ENCODE measurements around the gene CTAGE8.
"Not testable (repeated sequence)": the region's sequence is repeated elsewhere in the genome, so short reads cannot be mapped to it uniquely, and the experiment has no call there.

Gene CTAGE8

GRCh38 chr7:144269188-144269587 is at the start of gene CTAGE8:
Gene CTAGE8 (minus strand): TSS chr7:144269288. CDS start chr7:144269250, 38 bp downstream.
- not testable (repeated sequence) for DNase-seq

DNA sequence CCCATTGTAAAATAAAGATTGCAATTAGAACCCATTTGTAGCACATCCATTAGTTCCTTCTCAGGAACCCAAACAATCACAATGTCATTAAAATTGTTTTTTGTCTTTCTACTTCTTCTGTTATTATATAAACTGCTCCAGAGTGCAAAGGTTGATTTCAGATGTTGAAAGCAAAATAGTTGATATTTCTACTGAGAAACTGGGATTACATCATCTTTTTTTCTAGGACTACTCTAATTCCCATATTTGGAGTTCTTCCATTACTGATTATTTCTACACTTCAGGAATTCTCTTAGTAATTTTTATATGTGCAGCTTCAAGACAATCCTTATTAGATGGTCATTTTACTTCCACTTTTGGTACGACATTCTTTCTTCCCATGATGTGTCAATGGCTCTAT is 48.4 kb upstream of the CTAGE8 start:
- not testable (repeated sequence) for DNase-seq

GRCh38 chr7:144311872-144312469 is 42.9 kb upstream of the CTAGE8 start, which contains the start of gene OR2A1:
Gene OR2A1 (plus strand): TSS chr7:144312419. CDS start chr7:144318125, 5,706 bp downstream.
- DNase-seq, result not testable (repeated sequence)

- not testable (repeated sequence) for DNase-seq
These were observed 42.1 kb upstream of the CTAGE8 start for GRCh38 chr7:144311218-144311617.

- not testable (repeated sequence) for DNase-seq
These were observed 40.6 kb upstream of the CTAGE8 start for GRCh38 chr7:144309702-144310101.

DNA sequence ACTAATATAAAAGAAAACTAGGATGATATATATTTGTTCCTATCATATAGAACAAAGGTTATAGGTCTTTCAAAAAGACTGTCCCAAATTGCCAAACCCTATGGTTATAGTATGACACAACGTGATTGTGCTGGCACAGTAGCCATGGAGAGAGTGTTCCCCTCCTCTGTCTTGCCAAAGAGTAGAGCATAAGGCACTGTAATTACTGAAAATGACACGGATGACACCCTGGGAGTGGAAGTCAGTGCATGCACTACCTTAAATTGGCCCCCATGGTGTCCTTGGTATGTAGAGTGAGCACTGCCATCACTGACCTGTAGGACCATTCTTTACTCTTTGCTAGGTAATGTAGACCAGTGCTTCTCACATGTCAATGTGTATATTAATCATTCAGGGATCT is 36.1 kb upstream of the CTAGE8 start:
- not testable (repeated sequence) for DNase-seq

DNA sequence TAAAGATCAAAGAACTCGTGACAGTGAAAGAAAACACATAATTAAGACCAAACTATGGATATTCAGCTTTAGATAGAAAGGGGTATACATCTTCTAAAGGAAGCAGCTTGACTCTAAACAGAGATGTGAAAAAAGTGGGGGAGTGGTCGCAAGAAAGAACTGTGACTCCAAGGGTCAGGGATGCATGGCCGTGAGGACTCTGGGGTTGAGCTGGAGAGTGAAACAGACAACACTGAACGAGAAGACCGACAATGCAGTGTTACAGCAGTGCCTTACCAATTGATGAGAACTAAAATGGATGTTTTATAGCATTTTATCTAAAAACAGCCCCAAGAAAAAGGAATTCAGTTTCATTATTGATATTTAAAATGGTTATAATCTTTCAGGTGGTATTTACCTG is 34.5 kb upstream of the CTAGE8 start:
- not testable (repeated sequence) for DNase-seq

DNA sequence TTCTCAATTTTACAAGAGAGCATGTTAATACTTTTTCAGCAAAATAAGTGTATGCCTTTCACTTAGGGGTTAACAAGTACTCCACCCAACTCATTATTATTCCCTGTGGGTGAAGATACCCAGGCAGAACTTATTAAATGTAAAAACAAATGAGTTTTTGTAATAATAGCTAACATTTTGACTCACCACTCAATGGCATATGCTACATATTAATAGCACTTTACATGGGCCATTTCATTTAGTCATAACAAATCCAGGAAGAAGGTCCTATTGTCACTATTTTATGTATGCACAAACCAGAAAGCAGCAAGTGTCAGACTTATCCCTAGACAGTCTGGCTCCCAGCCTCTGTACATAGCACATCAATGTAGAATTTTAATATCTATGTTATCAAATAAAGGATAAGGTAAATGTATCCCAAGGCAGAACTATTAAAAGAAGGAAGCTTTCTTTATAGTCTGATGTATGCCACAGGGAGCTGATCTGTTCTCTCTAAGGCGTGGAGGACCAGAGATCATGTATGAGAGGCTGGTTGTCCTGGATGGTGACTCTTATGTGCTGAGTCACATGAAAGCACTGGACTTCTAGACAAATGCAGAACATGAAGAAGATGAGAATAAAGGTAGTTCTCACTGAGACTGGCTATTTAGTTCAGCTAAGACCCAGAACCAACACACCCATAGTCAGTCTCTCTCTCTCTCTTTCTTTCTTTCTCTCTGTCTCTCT is 33.7 kb upstream of the CTAGE8 start:
- not testable (repeated sequence) for DNase-seq

DNA sequence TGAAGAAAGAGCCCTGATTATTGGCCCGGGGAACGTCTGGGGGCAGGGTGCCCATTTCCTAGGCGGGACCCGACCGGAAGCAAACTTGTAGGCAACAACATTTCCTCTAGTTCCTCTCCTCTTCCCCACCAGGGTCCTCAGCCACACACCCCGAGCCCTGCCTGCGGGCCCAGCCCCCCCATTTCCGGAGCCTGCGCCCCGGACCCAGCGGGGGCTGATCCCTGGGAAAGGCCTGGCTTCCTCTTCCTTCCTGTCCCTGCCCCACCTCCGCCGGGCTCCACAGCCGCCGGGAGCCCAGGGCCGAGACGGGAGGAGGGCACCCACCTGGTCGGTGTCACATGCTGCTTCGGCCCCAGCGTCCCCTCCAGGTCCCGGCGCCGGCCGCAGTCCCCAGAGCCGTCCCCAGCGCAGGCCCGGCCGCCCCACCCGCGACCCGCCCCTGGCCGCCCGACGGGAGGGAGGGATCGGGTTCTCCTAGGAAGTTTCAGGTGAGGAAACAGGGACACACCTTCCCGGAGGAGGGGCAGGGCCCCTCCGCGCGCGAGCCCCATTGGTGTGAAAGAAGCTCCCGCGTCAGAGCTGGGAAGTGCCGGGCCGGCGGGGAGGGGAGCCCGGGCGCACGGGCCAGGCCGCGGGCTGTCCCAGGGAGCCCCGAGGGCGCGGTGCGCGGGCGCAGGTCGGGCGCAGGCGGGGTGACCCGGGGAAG is 24.9 kb upstream of the CTAGE8 start:
- not testable (repeated sequence) for DNase-seq

DNA sequence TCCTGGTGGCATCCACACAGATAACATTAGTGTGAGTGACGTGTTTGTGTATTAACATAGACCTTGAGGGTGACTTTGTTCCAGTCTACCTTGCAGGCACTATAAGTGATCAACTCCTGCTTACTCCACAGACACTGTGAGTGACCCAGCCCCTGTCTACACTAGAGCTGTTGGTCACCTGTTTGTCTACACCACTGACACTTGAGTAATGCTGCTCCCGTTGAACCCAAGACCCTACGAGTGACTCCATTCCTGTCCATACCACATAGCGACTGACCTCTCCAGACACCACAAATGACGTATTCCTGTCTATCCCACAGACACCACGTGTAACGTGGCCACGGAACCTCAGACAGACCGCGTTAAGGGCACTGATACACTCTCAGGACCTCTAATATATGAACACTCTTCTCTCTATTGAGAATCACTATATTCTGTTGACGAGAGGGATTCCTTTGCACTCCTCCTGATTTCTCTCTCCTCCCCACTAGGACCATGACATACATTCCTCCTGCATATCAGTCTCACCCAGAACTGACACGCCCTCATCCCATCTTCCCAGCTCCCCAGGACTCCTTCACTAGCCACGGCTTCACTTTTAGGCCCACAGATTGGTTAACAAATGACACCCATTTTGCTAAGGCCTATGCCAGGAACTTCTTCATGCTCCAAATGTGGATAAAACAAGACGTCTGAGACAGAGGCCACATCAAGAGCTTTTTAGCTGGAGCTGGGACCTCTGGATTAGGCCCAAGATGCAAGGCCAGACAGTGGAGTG is 23.5 kb upstream of the CTAGE8 start:
- DNase-seq, result not testable (repeated sequence)

DNA sequence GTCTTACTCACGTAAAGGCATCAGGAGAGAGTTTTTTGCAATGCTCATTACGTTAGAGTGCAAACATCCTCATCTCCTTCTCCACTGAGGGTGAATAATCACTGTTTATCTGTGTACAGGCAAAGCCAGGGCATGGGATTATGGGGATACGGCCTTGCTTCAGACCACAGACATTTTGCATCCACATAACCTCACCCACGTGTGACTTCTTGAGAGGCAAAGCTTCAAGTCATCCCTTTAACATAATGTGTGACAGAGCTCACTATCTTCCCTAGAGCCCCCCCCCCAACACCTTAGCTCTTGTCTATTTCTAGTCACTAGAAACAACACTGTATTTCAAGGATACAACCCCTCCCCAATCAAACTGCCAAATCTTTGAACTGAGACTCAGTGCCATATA is 22.5 kb upstream of the CTAGE8 start:
- not testable (repeated sequence) for DNase-seq

- not testable (repeated sequence) for DNase-seq
These were observed 18.2 kb upstream of the CTAGE8 start for GRCh38 chr7:144287171-144287784.

- not testable (repeated sequence) for DNase-seq
These were observed 14.6 kb upstream of the CTAGE8 start for GRCh38 chr7:144283716-144284115.

DNA sequence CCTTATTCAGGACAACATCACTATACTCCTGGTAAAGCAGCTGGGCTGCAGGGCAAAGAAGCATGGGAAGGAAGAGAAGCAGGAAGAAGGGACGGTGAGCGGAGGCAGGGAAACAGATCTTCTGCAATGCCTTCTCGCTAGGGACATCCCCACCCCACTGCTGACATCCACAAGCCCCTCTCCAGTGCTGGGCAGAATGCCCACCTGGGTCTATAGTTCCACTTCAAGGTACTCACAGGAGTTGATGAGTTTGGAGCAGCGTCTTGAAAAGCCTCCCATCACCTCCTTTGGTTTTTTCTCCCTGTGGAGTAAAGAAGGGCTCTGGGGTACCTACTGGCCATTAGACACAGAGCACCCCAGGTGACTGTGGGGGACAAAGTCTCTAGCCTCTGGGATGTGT is 13.4 kb upstream of the CTAGE8 start:
- not testable (repeated sequence) for DNase-seq

- not testable (repeated sequence) for DNase-seq
These were observed 12.9 kb upstream of the CTAGE8 start for GRCh38 chr7:144281981-144282380.

DNA sequence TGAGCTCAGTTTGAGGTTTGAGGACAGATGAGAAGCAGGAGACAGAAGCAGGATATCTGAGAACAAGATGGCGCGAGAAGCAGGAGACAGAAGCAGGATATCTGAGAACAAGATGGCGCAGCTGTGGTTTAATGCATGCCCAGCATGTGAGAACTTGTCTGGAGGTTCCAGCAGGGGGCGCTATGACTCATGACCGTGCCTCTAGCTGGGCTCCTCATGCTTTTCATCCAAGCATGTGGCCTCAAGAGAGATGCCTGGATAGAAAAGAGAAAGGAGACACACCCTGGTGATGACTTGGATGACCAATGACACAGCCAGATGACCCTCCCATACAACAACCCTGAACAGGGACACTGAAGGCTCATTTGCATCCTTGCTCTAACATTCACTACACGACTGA is 10.9 kb upstream of the CTAGE8 start:
- DNase-seq, result not testable (repeated sequence)

DNA sequence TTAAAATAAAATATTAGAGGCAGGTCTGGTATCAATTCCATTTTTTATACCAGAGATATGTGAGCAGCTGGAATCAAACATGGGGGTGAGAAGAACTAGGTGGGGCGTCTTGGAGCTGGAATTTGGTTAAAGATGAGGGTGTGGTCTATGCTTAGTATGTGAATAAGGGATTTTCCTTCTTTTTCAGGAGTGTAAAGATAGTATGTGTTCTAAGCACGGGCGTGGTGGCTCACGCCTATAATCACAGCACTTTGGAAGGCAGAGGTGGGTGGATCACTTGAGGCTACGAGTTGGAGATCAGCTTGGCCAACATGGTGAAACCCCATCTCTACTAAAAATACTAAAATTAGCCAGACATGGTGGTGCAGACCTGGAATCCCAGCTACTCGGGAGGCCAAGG is 6.2 kb upstream of the CTAGE8 start:
- DNase-seq, result not testable (repeated sequence)

DNA sequence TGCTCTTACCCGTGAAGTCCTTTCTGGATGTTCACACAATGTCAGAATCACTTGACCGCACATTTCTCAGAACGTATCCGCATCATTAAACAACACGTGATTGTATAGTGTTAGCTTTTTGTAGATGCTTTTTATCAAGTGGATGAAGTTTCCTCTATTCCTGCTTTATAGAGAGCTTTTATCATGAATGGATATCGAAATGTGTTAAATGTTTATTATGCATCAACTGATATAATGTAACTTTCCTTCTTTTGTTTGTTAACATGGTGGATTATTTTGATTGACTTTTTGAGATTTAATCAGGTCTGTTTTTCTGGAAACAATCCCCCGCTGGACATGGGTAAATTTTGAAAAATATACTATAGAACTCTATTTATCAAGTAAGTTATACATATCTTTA is 4.4 kb downstream of the CTAGE8 start, which contains the start of gene OR2A7:
OR2A7 (minus strand) TSS at position 101 of the 400 bp plus-strand sequence. CDS start 5,164 bp downstream, outside the sequence.
- DNase-seq, result not testable (repeated sequence)

- DNase-seq, result not testable (repeated sequence)
These were observed 7.0 kb downstream of the CTAGE8 start for GRCh38 chr7:144262128-144262527.

DNA sequence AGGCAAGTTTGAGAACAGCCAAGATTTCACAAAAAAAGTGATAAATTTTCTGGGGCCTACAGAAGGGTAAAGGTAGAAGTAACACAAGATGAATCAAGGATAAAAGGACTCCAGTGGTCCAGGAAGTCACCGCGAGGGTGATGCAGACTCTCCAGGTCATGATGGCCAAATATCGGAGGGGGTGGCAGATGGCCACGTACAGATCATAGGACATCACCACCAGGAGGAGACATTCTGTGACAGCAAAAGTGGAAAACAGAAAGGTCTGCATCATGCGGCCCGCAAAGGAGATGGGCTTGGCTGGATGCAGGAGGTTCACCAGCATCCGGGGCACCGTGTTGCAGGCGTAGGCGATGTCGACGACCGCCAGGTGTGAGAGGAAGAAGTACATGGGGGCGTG is 10.0 kb downstream of the CTAGE8 start:
- DNase-seq, result not testable (repeated sequence)

- DNase-seq, result no peak
These were observed 13.0 kb downstream of the CTAGE8 start for GRCh38 chr7:144256112-144256511.

- DNase-seq, result no peak
These were observed 13.6 kb downstream of the CTAGE8 start for GRCh38 chr7:144255471-144255897.
